ENCODE results near the gene EOLA1.
"Not testable (repeated sequence)": the region's sequence is repeated elsewhere in the genome, so short reads cannot be mapped to it uniquely, and the experiment has no call there.

Gene EOLA1

DNA sequence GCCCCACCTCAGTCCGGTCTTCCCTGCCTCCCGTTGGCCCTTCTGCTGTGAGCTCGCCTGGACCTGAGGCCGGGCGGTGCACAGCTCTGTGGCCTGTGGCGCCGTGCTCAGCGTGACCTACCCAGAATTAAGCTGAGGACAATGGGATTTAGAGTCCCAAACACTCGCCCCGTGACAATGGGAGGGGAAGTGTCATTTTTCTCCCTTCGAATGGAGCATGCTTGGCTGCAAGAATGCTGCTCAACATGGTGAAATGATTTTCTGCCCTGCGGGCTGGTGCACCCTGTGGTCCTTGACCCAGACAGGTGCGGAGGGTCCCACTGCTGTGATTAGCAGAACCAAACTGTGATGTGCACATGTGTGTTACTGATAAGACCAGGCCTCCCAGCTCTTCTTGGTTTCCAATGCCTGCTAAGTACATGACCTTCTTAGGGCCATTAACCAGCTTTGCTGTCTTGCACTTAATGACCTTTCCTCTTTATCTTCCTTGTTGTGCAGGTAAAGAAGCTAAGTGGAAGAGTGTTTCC is 772 bp downstream of the EOLA1 start:
- DNase-seq (ENCODE audit: low read depth in 2 of 2): no peak

DNA sequence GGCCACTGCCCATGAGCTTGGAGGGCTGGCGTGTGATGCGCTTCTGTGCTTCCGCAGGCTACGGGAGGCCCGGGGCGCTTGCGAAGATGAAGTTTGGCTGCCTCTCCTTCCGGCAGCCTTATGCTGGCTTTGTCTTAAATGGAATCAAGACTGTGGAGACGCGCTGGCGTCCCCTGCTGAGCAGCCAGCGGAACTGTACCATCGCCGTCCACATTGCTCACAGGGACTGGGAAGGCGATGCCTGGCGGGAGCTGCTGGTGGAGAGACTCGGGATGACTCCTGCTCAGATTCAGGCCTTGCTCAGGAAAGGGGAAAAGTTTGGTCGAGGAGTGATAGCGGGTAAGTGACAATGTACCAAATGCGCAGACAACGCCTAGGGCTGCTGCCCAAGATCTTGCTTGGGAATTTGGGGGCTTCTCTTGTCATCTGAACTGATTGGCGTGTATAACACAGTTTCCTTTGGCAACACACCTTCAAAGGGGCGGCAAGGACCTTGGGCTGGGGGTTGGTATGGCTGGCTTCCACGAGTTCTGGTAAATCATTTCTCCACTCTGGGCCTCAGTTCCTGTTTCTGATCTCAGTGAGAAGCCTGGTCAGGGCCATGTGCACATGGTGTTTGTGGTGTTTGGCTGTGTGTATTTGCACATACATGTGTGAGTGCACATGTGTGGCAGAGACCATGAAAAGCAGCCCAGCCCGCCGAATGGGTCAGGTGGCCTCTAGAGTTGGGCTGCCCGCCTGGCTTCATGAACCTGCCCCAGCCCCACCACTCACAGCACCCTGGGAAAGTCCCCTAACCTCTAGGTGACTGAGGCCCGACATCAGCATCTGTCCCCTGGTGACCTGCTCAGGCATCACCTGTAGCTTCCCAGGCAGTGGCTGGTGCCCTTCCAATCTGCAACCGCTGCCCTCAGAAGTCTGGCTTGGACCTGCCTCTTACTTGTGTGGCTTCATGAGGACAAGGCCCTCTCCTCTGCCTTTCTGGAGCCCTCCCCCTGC is 5.0 kb downstream of the EOLA1 start:
- DNase-seq (ENCODE audit: low read depth in 2 of 2): not testable (repeated sequence)

DNA sequence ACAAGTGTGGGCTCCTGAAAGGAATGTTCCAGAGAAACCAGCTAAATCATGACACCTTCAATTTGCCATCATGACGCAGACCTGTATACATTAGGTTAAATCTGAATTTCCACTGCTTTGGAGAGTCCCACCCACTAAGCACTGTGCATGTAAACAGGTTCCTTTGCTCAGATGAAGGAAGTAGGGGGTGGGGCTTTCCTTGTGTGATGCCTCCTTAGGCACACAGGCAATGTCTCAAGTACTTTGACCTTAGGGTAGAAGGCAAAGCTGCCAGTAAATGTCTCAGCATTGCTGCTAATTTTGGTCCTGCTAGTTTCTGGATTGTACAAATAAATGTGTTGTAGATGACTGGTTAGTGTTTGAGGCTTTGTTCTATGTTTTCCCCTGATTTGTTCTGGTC is 6.2 kb downstream of the EOLA1 start:
- not testable (repeated sequence) for DNase-seq (ENCODE audit: low read depth in 2 of 2)

DNA sequence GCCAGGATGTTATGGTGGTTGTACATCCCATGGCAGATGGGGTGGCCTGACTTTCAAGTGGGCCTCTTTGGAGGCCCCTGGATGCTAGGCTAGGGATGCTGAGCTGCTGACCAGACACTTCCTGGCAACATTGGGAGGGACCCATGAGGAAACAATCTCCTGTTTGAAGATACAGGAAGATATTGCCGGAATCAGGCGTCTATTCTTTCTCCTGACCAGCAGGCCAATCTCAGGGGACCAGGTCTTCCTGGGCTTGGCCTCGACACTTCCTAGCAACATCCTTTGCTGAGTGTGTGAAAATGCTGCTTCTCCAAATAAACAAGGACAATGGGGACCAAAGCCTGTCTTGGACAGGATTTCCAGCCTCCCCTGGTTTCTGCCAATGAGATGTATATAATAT is 7.0 kb downstream of the EOLA1 start:
- DNase-seq (ENCODE audit: low read depth in 2 of 2): not testable (repeated sequence)

DNA sequence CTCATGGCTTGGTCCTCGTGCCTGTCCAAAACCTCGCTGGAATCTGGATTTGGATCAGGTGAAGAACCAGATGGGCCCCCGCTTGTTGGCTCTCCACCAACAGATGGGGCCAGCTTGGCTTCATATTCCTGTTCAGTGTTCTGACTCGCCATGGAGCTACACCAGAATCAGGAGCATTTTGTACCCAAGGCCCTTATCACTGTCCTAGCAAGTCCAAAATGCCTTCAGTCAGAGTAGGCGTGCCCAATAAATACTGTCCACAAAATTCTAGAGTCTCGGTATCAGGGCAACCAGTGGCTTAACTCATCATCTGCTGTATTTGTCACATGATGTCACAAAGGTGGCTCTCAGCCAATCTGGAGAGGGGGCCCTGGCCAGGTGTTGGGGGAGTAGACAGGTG is 8.9 kb downstream of the EOLA1 start, which contains the start of gene HSFX3:
HSFX3 (minus strand) TSS at position 224 of the 400 bp plus-strand sequence; CDS start at position 152, 72 bp downstream.
- DNase-seq (ENCODE audit: low read depth in 2 of 2): not testable (repeated sequence)

DNA sequence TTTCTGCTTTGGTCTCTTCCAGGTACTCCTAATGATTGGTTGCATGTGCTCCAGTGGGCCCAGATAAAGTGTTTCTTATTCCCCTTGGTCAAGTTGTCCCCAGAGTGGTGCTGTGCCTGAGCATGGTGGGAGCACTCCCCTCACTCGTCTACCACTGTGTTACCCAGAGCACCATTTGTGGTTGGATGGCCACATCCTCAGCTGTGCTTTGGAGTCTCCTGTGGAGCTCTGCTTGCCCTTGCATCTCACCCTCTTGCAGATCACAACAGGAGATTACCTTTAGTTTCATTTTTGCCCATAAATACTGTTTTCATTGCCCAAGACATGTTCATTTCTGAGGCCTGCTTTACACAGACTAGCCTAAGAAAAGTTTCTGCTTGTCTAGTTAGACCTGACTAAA is 9.6 kb downstream of the EOLA1 start:
- DNase-seq (ENCODE audit: low read depth in 2 of 2): not testable (repeated sequence)

DNA sequence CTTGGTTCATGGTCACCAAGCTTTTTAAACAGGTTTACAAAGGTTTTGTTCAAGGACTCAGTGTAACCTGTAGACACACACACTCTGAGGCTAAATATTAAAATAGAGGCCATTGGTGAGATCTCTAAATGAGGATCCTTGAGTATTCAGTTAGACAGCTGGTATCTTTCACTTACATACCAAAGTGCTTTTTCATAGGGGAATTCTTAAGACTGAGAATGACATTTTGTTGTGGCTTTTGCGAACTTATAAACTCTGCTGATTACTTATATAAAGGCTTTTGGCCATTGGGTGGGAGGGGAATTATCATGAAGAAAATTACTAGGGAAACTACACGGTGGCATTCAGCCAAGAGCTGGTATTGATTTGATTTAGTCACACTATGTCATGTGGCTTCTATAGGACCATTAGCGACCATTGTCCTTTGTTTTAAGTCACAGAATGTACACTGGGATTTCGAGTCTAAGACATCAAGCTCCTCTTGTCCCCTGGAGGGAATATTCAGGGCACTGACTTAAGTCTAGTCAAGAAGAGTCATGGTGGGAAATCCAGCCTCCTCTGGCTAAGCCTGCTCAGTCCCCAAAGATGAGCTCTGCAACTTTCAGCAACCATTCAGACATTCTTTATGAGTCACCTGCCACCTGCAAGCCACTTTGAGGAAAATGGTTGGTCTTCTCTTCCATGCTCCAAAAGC is 10.6 kb downstream of the EOLA1 start:
- not testable (repeated sequence) for DNase-seq (ENCODE audit: low read depth in 2 of 2)

DNA sequence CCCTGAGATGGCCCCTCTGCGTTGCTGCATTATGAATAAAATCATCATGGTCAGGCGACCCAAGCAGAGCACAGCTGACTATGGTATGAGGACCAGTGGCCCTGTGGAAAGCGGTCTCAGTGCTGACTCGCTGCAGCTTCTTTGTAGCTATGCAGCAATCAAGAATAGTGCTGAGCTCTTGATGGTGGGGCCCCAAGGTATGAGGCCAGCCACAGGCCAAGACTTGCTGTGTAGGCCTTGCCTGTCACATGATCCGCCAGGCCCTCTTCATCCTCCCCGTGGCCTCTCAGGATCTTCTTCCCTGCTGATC is 11.1 kb downstream of the EOLA1 start:
- not testable (repeated sequence) for DNase-seq (ENCODE audit: low read depth in 2 of 2)

DNA sequence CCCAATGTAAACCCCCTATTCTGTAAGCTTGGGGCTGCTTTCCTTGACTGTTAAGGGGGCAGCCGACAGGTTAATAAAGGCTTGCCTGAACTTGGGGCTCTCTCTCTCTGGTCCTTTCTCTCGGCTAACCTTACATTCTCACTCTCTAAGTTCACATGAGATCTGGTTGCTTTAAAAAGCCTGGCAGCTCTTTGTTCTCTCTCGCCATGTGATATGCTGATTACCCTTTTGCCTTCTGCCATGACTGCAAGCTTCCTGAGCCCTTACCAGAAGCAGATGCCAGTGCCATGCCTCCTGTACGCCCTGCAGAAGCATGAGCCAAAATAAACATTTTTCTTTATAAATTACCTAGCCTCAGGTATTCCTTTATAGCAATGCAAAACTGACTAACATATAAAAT is 14.4 kb downstream of the EOLA1 start:
- not testable (repeated sequence) for DNase-seq (ENCODE audit: low read depth in 2 of 2)

DNA sequence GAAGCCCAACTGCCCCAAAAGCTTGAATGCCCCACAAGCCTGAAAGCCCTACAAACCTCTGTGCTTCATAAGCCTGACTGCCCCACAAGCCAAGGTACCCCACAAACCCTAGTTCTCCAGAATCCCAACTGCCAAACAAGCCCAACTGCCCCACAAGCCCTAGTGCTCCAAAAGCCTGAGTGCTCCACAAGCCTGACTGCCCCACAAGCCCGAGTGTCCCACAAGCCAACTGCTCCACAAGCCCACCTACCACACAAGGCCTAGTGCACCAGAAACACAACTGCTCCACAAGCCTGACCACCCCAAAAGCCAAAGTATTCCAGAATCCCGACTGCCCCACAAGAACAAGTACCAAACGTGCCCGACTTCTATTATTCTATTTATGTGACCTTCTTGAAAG is 22.5 kb downstream of the EOLA1 start:
- DNase-seq (ENCODE audit: low read depth in 2 of 2): no peak

DNA sequence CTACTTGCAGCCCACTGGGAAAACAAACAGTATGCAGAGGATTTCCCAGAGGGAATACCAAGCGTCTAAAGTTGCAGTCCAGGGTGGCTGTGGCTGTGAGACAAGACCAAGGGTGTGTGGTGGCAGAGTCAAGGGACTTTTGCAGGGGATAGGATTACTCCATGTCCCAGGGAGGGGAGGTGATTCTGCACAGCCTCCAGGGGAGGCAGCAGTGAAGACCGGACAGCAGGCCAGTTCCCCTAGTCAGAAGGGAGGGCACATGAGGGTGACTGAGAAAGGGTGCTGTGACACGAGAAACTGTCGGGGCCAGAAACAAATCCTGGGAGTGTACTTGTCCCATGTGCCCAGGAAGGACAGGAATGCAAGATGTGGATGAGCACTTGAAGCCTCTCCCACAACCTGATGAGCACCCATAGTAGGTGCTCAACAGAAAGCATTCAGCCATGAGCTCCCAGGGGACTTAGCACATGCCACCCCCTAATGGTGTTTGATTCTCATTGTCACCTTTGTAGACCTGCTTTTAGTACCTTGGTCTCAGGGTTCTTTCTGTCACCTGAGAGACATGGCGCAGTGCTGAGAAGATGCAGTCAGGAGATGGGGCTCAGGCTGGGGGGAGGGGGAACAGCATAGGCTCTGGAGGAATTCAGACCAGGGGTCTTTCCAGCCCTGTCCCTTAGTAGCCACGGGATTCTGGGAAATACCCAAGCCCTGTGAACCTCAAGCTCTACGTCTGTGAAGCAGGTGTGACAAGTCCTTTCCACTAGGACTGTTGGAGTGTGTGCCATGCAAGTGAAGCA is 27.0 kb downstream of the EOLA1 start:
- DNase-seq (ENCODE audit: low read depth in 2 of 2): no peak

DNA sequence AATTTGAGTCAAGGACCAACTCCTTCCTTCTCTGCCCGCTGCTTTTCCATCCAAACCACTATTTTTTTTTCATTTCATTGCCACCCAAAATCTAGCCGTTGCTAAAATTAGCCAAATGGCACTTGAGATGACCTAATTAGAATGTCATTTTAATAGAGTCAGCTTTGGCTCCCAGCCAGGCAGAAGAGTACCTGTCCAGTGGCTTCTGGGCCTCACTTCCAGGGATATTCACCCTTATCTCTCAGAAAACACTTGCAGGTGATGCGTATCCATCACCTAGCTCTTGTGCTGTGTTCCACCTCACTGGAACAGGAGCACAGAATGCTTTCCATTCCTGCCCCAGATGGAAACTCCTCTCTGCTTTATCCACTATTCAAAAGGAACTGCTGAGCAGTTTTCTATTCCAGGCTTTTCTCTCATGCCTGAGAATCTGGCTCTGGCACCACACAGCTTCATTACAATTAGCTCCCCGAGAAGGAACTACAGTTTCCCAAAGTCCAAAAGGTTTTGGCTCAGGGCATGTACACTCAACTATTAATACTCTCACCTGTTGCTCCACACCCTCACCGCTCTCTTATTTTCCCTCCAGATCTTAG is 28.0 kb downstream of the EOLA1 start:
- DNase-seq (ENCODE audit: low read depth in 2 of 2): no peak

DNA sequence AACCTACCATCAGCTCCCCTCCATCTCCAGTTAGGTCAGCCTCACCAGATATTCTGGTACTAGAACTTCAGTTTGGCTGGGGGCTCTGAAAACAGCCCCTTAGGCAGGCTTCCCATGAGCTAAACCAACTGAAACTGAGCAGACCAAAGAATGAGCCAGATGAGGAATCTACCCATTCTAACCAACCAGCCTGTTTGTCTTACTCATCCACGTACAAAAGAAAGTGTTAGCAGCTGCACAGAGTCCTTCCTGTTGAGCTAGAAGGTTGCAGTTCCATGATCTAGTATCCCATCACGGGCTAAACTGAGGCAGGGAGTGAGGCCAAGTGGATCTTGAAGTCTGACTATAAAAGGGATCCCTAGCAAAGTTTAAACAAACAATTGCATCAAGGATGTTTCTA is 29.0 kb downstream of the EOLA1 start:
- DNase-seq (ENCODE audit: low read depth in 2 of 2): no peak

DNA sequence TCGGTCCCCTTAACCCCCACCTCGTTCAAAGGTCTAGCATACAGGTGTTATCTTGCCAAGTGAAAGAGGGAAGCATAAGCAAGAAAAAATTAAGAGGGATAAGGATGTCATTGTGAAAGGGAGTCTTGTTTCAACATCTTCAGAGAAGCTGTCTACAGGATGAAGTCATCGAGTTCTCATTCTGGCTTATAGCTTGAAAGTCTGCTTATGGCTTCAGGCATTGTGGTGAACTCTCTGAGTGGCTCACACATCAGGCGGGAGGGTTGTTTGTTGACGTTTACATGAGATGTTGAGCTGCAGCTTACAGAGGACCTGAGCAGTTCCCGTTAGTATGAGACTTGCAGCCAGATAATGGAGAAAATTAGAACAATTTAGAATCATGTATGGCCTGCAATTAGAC is 29.9 kb downstream of the EOLA1 start:
- DNase-seq (ENCODE audit: low read depth in 2 of 2): no peak

DNA sequence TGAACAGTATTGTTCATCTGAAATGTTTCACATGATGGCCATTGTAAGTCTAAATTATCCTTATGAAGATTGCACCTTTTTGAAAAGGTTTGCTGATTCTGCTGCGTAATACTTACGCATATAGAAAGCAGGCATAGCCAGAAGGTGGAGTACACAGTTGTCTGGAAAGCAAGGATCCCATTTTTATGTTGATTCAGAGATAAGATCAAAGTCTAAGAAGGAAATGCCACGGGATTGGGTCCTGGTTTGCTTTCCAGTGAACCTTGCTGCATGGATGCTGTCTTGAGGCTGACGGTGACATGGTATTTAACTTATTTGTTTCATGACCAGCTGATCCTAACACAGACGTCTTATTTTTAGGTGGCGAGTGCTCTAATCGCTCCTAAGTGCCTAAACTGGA is 31.0 kb downstream of the EOLA1 start:
- no peak for DNase-seq (ENCODE audit: low read depth in 2 of 2)

DNA sequence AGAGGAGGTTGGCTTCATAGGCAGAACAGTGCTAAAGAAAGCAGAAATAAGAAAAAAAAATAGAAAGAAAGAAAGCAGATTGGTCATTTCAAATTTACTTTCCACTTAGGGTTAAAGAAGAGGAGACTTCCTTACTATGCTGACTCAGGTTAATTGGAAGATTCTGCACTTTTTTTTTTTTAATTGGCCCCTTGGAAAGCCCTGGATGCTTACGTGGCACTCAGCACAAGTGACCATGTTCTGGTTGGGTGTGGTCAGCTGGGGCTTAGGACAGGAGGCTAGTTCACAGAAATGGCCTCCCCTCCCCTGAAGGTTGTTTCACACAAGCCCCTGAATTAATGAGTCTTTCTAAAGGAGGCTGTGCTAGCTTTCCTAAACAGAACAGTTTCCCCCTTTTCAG is 31.9 kb downstream of the EOLA1 start:
- DNase-seq (ENCODE audit: low read depth in 2 of 2): no peak

DNA sequence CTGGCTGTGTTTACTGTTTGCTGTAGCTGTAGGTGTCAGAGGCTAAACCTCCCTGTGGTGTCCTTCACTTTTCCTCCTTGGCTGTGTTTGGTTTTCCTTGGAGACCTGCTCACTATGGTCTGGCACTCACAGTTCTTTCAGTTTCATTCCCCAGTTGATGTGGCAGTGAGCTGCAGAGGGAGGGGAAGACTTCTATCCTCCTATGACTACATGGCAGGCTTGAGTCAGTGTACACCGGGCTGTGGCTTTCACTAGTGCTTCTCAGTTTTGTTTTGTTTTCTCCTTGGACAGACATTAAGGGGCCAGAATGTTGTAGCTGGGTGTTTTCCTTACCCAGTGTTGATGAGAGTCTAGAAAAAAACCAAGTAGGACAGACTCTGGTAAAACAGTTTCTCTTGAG is 32.6 kb downstream of the EOLA1 start:
- DNase-seq (ENCODE audit: low read depth in 2 of 2): not testable (repeated sequence)

DNA sequence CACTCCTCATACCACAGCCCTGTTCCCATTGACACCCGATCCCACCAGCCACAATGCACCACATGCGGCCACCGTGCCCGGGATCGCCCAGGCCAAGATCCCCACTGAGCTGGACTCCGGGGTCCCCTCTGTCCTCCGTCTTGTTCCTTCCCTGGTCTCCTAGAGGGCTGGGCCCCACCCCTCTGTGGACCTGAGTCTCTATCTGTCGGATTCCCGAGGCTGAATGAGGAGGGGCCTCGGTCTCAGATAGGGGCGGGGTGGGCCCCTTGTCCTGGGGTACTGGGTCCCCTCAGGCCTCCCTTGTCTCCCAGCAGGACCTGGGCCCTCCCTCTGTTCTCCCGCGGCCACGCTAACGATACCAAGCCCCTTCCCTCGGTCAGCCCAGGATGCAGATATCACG is 44.8 kb downstream of the EOLA1 start:
- not testable (repeated sequence) for DNase-seq (ENCODE audit: low read depth in 2 of 2)

DNA sequence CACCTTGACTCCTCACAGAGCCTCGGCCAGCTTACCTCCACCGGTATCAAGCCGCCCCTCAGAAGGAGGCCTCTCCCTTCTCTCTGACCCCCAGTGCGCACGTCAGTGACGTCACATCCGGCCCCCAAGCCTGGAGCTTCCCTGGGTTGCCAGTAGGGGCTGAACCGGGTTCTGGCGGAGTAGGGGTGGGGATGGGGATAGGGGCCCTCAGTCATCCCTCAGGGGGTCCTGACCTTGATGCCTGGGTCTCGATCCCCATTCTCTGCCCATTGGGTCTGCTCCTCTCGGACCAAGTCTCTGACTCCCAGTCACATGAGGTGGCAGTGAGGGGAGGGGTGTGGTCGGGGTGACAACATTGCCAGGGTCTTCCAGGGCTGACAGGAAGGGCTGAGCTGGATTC is 46.5 kb downstream of the EOLA1 start, which contains the start of gene MAGEA9B:
MAGEA9B (minus strand) TSS at position 101 of the 400 bp plus-strand sequence. CDS start 4,280 bp downstream, outside the sequence.
- DNase-seq (ENCODE audit: low read depth in 2 of 2): not testable (repeated sequence)

DNA sequence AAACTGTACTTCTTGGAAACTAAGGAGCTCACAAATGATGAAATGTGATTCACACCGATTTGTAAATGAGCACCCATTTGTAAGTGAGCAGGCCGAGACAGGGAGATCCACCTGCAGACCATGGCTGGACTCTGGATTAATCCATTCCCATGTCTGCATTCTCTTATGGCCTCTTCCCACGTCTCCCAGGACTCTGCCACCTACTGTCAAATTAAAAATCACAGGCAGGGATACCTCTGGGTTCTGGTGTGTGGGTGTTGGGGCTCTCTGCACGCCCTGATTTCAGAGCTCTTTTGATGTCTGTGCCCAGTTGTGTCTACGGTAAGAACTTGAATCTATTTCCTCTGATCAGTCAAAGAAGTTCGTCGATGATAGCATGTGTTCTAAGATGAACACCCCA is 50.2 kb downstream of the EOLA1 start:
- DNase-seq (ENCODE audit: low read depth in 2 of 2): not testable (repeated sequence)

DNA sequence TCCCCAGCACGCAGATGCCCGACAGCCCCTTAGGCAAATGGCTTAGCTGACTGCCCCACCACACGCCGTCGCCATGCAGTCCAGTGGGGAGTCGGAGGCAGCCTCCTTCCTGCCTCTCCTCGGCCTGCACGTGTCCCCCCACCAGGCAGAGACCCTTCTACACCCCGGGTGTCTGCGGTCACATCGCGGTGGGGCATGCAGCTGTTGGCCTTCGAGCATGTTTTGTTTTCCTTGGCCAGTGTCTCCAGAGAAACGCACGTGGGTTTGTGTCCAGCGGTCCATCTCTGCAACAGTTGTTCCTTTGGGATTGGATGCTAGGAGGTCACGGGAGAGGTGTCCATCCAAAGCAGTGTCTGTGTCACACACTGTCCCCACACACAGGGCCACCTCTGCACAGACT is 54.4 kb downstream of the EOLA1 start, which contains the start of gene HSFX2:
HSFX2 (minus strand) TSS at position 101 of the 400 bp plus-strand sequence. CDS start 614 bp downstream, outside the sequence.
- not testable (repeated sequence) for DNase-seq (ENCODE audit: low read depth in 2 of 2)
